Measurements from ENCODE around the gene MRPL12.
A peak's percentile ranks its signal among the peaks of the same experiment; 100 is the strongest.
"Not testable (repeated sequence)": the region's sequence is repeated elsewhere in the genome, so short reads cannot be mapped to it uniquely, and the experiment has no call there.

Gene MRPL12

GRCh38 chr17:81672504-81672903, 30.7 kb upstream of the MRPL12 start:
- Histone ChIP-seq H3K4me1 (ENCODE audit: insufficient read depth, low read length) (peaks cover 2% of the 10 kb centered on the region; the same call in 1 of the 2 replicates), H3K9ac (ENCODE audit: low read depth, low read length) (no peak overlapping the region), H3K36me3 (ENCODE audit: insufficient read depth, low read length) (peaks cover 33% of the 10 kb centered on the region), H3K9me3 (ENCODE audit: control insufficient read depth, insufficient read depth, low read length) (no peaks in the 10 kb centered on the region; the same call in 1 of the 2 replicates)

GRCh38 chr17:81672954-81673353, 30.2 kb upstream of the MRPL12 start:
- Histone ChIP-seq H3K9ac (ENCODE audit: low read depth, low read length) (no peak overlapping the region), H3K9me3 (ENCODE audit: control insufficient read depth, insufficient read depth, low read length) (no peaks in the 10 kb centered on the region; the same call in 1 of the 2 replicates), H3K4me1 (ENCODE audit: insufficient read depth, low read length) (no peaks in the 10 kb centered on the region), H3K36me3 (ENCODE audit: insufficient read depth, low read length) (peaks cover 29% of the 10 kb centered on the region)

GRCh38 chr17:81673561-81674258, 29.5 kb upstream of the MRPL12 start:
- no peaks in the 10 kb centered on the region for H3K4me1 ChIP-seq (ENCODE audit: insufficient read depth, low read length)
- H3K9me3 ChIP-seq (ENCODE audit: control insufficient read depth, insufficient read depth, low read length) = no peaks in the 10 kb centered on the region; the same call in 1 of the 2 replicates
- H3K9ac ChIP-seq (ENCODE audit: low read depth, low read length) = no peak overlapping the region
- peaks cover 22% of the 10 kb centered on the region for H3K36me3 ChIP-seq (ENCODE audit: insufficient read depth, low read length)

GRCh38 chr17:81675515-81676221, 27.5 kb upstream of the MRPL12 start:
- not testable (repeated sequence) for H3K9me3 ChIP-seq (ENCODE audit: control insufficient read depth, insufficient read depth, low read length); H3K4me1 ChIP-seq (ENCODE audit: insufficient read depth, low read length); H3K9ac ChIP-seq (ENCODE audit: low read depth, low read length); H3K36me3 ChIP-seq (ENCODE audit: insufficient read depth, low read length)

- H3K9me3 ChIP-seq (ENCODE audit: control insufficient read depth, insufficient read depth, low read length) = no peaks in the 10 kb centered on the region
Measured at GRCh38 chr17:81676906-81677305, 26.3 kb upstream of the MRPL12 start.

GRCh38 chr17:81680150-81680549, 23.0 kb upstream of the MRPL12 start:
- no peak overlapping the region for H3K9ac ChIP-seq (ENCODE audit: low read depth, low read length)
- no peaks in the 10 kb centered on the region; the same call in 1 of the 2 replicates for H3K36me3 ChIP-seq (ENCODE audit: insufficient read depth, low read length)
- H3K4me1 ChIP-seq (ENCODE audit: insufficient read depth, low read length) = peaks cover 10% of the 10 kb centered on the region; the same call in 1 of the 2 replicates
- H3K9me3 ChIP-seq (ENCODE audit: control insufficient read depth, insufficient read depth, low read length) = no peaks in the 10 kb centered on the region

More at GRCh38 chr17:81676906-81677305, 26.3 kb upstream of the MRPL12 start:
- H3K4me1 ChIP-seq (ENCODE audit: insufficient read depth, low read length) = no peaks in the 10 kb centered on the region
- H3K36me3 ChIP-seq (ENCODE audit: insufficient read depth, low read length) = peaks cover 3% of the 10 kb centered on the region; the same call in 1 of the 2 replicates
- no peak overlapping the region for H3K9ac ChIP-seq (ENCODE audit: low read depth, low read length)

GRCh38 chr17:81681672-81682071, 21.5 kb upstream of the MRPL12 start:
- Histone ChIP-seq H3K9ac (ENCODE audit: low read depth, low read length) (no peak overlapping the region), H3K36me3 (ENCODE audit: insufficient read depth, low read length) (no peaks in the 10 kb centered on the region; the same call in 1 of the 2 replicates), H3K9me3 (ENCODE audit: control insufficient read depth, insufficient read depth, low read length) (no peaks in the 10 kb centered on the region), H3K4me1 (ENCODE audit: insufficient read depth, low read length) (peaks cover 12% of the 10 kb centered on the region; the same call in 1 of the 2 replicates)

- Histone ChIP-seq H3K4me1 (ENCODE audit: insufficient read depth, low read length) (peaks cover 12% of the 10 kb centered on the region; the same call in 1 of the 2 replicates), H3K36me3 (ENCODE audit: insufficient read depth, low read length) (no peaks in the 10 kb centered on the region; the same call in 1 of the 2 replicates), H3K9ac (ENCODE audit: low read depth, low read length) (peak overlapping the region; percentile 76), H3K9me3 (ENCODE audit: control insufficient read depth, insufficient read depth, low read length) (no peaks in the 10 kb centered on the region)
Measured at GRCh38 chr17:81682565-81683207, 20.5 kb upstream of the MRPL12 start.

GRCh38 chr17:81683208-81683583, 20.0 kb upstream of the MRPL12 start:
- Histone ChIP-seq H3K4me1 (ENCODE audit: insufficient read depth, low read length) (peaks cover 12% of the 10 kb centered on the region; the same call in 1 of the 2 replicates), H3K36me3 (ENCODE audit: insufficient read depth, low read length) (no peaks in the 10 kb centered on the region; the same call in 1 of the 2 replicates), H3K9ac (ENCODE audit: low read depth, low read length) (peak overlapping the region; percentile 76), H3K9me3 (ENCODE audit: control insufficient read depth, insufficient read depth, low read length) (no peaks in the 10 kb centered on the region)

GRCh38 chr17:81683584-81684441, 19.4 kb upstream of the MRPL12 start, which contains the start of the genes ARL16 and HGS:
ARL16 (minus strand) TSS chr17:81683797; CDS start chr17:81683753, 44 bp downstream.
HGS (plus strand) TSS chr17:81684011; CDS start chr17:81684067, 56 bp downstream.
- Histone ChIP-seq H3K36me3 (ENCODE audit: insufficient read depth, low read length) (no peaks in the 10 kb centered on the region; the same call in 1 of the 2 replicates), H3K9me3 (ENCODE audit: control insufficient read depth, insufficient read depth, low read length) (no peaks in the 10 kb centered on the region)

GRCh38 chr17:81684442-81684911, 18.7 kb upstream of the MRPL12 start:
- Histone ChIP-seq H3K36me3 (ENCODE audit: insufficient read depth, low read length) (no peaks in the 10 kb centered on the region; the same call in 1 of the 2 replicates), H3K9me3 (ENCODE audit: control insufficient read depth, insufficient read depth, low read length) (no peaks in the 10 kb centered on the region), H3K9ac (ENCODE audit: low read depth, low read length) (peak overlapping the region; percentile 78), H3K4me1 (ENCODE audit: insufficient read depth, low read length) (peaks cover 12% of the 10 kb centered on the region; the same call in 1 of the 2 replicates)

More at GRCh38 chr17:81683584-81684441, 19.4 kb upstream of the MRPL12 start, which contains the start of the genes ARL16 and HGS:
- H3K9ac ChIP-seq (ENCODE audit: low read depth, low read length) = peak within 1 kb of the TSS; percentile 78
- H3K4me1 ChIP-seq (ENCODE audit: insufficient read depth, low read length) = peaks cover 12% of the 10 kb centered on the region; the same call in 1 of the 2 replicates

- no peaks in the 10 kb centered on the region; the same call in 1 of the 2 replicates for H3K36me3 ChIP-seq (ENCODE audit: insufficient read depth, low read length)
- peak overlapping the region; percentile 78 for H3K9ac ChIP-seq (ENCODE audit: low read depth, low read length)
- no peaks in the 10 kb centered on the region for H3K9me3 ChIP-seq (ENCODE audit: control insufficient read depth, insufficient read depth, low read length)
- peaks cover 12% of the 10 kb centered on the region; the same call in 1 of the 2 replicates for H3K4me1 ChIP-seq (ENCODE audit: insufficient read depth, low read length)
Measured at GRCh38 chr17:81685108-81685507, 18.1 kb upstream of the MRPL12 start.

- H3K36me3 ChIP-seq (ENCODE audit: insufficient read depth, low read length) = peaks cover 5% of the 10 kb centered on the region; the same call in 1 of the 2 replicates
- no peak overlapping the region for H3K9ac ChIP-seq (ENCODE audit: low read depth, low read length)
- H3K4me1 ChIP-seq (ENCODE audit: insufficient read depth, low read length) = peaks cover 12% of the 10 kb centered on the region; the same call in 1 of the 2 replicates
- no peaks in the 10 kb centered on the region for H3K9me3 ChIP-seq (ENCODE audit: control insufficient read depth, insufficient read depth, low read length)
Measured at GRCh38 chr17:81686614-81687013, 16.6 kb upstream of the MRPL12 start.

All from ES-I3 (cell line).